Lower leg skin (tissue), 3 donors: ENCODE results near the gene ZFAND3.

Experiments
- POLR2A ChIP-seq, 2 donors: fragments of 450-650 bp; IDR thresholded peaks; one replicate each; pipeline ENCODE4 v1.6.1; 2016 to 2017; ENCODE audit warnings: antibody characterized with exemption in 2 of 2, mild to moderate bottlenecking in 1 of 2, moderate library complexity in 1 of 2
- TF ChIP-seq, protein P1 (sequence below), 3 donors: fragments of 450-650 bp; IDR thresholded peaks; one replicate each; pipeline ENCODE4 v1.5.1; 2016; ENCODE audit warnings: antibody characterized with exemption in 3 of 3, mild to moderate bottlenecking in 3 of 3, moderate library complexity in 2 of 3

- TF ChIP-seq, protein P1, sequence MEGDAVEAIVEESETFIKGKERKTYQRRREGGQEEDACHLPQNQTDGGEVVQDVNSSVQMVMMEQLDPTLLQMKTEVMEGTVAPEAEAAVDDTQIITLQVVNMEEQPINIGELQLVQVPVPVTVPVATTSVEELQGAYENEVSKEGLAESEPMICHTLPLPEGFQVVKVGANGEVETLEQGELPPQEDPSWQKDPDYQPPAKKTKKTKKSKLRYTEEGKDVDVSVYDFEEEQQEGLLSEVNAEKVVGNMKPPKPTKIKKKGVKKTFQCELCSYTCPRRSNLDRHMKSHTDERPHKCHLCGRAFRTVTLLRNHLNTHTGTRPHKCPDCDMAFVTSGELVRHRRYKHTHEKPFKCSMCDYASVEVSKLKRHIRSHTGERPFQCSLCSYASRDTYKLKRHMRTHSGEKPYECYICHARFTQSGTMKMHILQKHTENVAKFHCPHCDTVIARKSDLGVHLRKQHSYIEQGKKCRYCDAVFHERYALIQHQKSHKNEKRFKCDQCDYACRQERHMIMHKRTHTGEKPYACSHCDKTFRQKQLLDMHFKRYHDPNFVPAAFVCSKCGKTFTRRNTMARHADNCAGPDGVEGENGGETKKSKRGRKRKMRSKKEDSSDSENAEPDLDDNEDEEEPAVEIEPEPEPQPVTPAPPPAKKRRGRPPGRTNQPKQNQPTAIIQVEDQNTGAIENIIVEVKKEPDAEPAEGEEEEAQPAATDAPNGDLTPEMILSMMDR (IDR thresholded peaks at IDR 0.05), result no peak
- no peak for TF ChIP-seq POLR2A (IDR thresholded peaks at IDR 0.05)
These were observed 327.2 kb downstream of the ZFAND3 start for GRCh38 chr6:38146734-38147027.
